GM20431 (cell line): ENCODE measurements around the gene SLC39A2.

Experiments used
- in situ Hi-C: fragments of 300-500 bp; cut with MseI, MboI; formaldehyde crosslinking; loops from one replicate; pipeline ENCODE4 v1.15.0; 2020; ENCODE audit warnings: low sequenced_read_pairs; ENCODE audit not compliant: unreplicated experiment

SLC39A2 gene

GRCh38 chr14:21041676-21042433, 42.8 kb downstream of the SLC39A2 start, which contains the start of gene RNASE7:
TSS of gene RNASE7 (plus strand) at chr14:21042362. CDS start at chr14:21042993, 631 bp downstream.
- in situ Hi-C loops, result no loop called here

DNA sequence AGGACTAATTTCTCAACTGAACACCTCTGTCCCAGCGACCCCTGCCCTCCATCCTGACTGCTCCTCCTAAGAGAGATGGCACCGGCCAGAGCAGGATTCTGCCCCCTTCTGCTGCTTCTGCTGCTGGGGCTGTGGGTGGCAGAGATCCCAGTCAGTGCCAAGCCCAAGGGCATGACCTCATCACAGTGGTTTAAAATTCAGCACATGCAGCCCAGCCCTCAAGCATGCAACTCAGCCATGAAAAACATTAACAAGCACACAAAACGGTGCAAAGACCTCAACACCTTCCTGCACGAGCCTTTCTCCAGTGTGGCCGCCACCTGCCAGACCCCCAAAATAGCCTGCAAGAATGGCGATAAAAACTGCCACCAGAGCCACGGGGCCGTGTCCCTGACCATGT, 43.8 kb downstream of the SLC39A2 start:
- in situ Hi-C loops, result no loop called here

DNA sequence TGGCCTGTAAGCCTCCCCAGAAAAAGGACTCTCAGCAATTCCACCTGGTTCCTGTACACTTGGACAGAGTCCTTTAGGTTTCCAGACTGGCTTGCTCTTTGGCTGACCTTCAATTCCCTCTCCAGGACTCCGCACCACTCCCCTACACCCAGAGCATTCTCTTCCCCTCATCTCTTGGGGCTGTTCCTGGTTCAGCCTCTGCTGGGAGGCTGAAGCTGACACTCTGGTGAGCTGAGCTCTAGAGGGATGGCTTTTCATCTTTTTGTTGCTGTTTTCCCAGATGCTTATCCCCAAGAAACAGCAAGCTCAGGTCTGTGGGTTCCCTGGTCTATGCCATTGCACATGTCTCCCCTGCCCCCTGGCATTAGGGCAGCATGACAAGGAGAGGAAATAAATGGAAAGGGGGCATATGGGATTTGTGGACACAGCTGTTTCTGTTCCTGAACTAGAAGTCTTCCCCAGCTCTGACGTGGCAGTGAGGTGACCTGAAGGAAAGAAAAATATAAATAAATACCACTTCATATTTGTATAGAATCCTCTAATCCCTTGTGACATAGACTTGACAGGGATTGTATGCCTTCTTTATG, 44.4 kb downstream of the SLC39A2 start:
- in situ Hi-C loops, result no loop called here

DNA sequence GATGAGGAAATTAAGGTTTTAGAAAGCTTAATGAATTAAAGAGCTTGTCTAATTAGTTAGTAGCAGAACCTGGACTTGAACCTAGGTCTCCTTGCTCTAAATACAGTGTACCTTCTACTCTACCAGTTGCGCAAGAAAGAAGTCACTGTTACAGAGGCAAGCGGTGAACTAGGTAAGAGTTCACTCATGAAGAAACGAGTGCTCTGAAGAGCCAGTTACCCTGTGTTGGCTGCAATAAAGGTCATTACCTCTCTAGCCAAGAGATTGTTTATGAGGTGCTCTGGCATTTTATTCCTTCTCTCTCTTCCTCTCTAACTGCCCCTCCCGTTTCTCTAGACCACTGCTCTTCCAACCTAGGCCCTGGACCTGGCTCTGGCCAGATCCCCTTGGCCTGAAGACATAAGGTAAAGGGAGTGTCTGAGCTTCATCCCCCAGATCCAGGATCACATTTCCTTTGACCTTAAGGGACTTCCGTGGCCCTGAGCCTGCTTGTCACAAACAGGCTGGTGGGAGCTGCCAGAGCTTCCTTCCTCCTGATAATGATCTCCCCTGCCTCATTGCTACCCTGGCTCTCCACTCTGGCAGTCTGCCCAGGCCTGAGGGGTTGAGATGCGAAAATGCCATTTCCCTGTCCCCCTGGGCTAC, 45.0 kb downstream of the SLC39A2 start:
- in situ Hi-C loops, result no loop called here

GRCh38 chr14:21047378-21047781, 48.3 kb downstream of the SLC39A2 start:
- in situ Hi-C loops, result no loop called here

DNA sequence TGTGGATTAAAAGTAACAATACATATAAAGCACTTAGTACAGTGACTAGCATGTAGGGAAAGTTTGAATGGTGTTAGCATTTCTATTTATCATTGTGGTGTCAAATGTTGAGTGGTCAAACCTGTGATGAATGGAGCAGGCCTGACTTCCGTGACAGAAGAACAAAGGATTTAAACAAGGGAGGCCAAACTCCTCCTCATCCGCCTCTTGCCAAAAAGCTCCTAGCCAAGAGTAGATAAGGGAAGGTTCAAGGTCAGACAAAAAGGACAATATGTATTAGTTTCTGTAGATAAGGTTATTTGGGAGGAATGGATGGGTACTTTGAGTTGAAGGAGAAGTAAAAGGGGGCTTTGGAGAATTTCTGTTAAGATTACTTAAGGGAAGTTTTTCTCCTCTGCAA, 49.5 kb downstream of the SLC39A2 start:
- in situ Hi-C loops, result no loop called here

DNA sequence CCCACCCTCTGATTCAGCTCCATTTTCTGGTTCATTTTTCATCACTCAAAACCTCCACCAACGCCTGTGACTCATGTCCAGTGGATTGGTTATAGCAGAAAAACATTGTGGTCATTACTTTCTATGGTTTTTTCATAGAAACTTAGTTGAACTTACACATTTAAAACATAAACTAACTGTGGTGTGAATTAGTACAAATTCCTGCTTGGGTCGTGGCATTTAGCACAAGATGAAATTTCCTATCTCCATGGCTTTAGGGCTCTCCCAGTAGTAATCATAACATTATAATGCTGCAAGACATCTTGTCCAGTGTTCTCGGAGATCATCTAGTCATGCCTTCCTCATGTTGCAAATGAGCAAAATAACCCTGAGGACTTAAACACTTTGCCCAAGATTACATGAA, 50.2 kb downstream of the SLC39A2 start:
- in situ Hi-C loops, result no loop called here

DNA sequence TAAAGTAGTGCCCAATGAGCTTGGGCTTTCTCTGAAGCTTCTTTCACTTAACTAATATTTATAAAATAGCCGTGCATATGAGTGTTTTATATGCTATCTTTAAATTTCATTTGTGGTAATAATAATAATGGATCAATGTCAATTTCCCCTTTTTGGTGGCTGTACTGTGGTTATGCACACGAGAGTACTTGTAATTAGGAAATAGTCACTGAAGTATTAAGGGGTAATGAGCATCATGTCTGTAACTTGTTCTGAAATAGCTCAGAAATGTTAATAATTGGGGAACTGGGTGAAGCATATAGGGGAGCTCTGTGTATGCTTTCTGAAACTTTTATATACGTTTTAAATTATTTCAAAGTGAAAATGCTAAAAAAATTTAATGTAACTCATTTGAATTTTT, 51.5 kb downstream of the SLC39A2 start:
- in situ Hi-C loops, result no loop called here
